HG02870 (cell line): Measurements from ENCODE around the gene SPTBN4.
"Not testable (repeated sequence)": the region's sequence is repeated elsewhere in the genome, so short reads cannot be mapped to it uniquely, and the experiment has no call there.

Source experiments
- ATAC-seq: cut with Tn5 transposase; IDR thresholded peaks from one replicate; pipeline ENCODE4 v1.9.1; 2021; ENCODE audit warnings: mild to moderate bottlenecking, moderate library complexity; ENCODE audit not compliant: unreplicated experiment

Gene SPTBN4

GRCh38 chr19:40528078-40528477 lies 61.3 kb downstream of the SPTBN4 start:
- ATAC-seq: no peak

DNA sequence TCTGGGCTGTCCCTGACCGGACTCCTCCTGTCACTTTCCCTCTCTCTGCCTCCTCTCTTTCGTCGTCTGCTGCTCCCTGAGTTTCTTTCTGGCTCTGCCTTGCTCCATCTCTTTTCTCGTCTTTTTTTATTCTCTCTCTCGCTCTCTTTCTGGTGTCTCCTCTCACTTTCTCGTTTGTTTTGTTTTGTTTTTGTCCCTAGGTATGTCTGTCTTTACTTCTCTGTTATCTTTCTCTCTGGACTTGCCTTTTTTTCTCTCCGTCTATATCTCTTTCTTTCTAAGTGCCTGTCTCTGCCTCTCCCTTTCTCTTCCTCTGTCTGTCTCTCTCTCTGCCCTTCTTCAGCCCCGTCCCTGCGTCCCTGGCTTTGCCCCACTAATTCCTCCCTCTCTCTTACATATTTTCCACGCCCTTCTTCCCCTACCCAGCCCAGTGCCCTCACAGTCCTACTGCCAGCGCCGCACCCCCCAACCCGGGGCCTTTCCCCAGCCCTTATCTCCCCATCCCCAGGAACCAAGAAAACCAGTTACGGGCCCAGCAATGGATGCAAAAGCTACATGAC lies 61.8 kb downstream of the SPTBN4 start:
- ATAC-seq: no peak

- no peak for ATAC-seq
Observed at GRCh38 chr19:40529093-40529954, 62.5 kb downstream of the SPTBN4 start.

DNA sequence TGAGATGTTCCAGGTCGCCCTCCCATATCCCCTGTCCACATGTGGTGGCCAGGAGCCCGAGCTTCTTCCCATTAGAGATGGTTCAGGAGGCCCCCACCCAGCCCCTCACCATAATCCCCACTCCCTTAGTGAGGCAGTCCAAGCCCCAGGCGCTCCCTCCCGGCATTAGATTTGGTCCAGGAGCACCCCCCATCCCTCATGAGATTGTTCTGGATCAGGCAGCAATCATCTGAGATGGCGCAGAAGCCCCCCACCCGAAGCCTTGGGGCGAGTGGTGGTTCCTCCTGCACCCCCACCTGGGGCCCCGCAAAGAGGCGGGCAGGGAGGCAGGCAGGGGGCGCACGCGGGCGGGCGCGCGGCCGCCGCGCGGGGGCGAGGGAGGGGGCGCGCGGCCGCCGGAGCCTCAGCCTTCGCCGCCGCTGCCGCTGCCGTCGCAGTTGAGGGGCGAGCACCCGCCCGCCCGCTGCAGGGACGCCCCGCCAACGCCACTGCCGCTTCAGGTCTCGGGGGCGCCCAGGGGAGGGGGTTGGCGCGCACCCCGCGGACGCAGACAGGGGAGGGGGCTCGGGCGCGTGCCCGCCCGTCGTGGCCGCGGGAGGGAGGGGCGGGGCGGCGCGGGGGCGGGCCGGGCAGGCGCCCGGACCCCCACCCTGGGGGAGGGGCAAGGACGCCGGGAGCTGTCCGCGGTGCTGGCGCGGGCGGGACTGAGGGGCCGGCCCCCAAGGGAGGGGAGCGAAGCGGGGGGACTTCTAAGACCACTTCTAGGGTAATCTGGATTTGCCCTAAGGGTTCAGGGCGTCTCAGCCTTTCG lies 63.5 kb downstream of the SPTBN4 start:
- ATAC-seq: no peak

DNA sequence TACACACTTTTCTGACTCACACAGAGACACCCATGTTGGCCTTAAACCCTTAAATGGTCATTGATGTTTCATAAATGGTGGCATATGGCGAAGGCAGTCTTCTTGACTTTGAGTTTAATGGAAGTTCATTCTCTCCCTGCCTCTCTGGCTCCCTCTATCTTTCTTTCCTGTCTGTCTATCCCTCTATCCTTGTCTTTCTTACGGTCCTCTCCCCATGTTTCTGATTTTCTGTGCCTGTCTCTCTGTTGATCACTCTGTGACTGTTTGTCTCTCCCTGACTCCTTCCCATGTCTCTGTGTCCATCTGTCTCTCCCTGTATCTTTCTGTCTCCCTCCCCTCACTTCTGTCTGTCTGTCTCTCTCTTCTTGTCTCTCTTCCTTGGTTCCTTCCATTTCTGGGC lies 66.7 kb downstream of the SPTBN4 start:
- ATAC-seq: no peak

- ATAC-seq: no peak
Observed at GRCh38 chr19:40534148-40534547, 67.3 kb downstream of the SPTBN4 start.

GRCh38 chr19:40539070-40539469 lies 72.3 kb downstream of the SPTBN4 start:
- ATAC-seq: no peak

DNA sequence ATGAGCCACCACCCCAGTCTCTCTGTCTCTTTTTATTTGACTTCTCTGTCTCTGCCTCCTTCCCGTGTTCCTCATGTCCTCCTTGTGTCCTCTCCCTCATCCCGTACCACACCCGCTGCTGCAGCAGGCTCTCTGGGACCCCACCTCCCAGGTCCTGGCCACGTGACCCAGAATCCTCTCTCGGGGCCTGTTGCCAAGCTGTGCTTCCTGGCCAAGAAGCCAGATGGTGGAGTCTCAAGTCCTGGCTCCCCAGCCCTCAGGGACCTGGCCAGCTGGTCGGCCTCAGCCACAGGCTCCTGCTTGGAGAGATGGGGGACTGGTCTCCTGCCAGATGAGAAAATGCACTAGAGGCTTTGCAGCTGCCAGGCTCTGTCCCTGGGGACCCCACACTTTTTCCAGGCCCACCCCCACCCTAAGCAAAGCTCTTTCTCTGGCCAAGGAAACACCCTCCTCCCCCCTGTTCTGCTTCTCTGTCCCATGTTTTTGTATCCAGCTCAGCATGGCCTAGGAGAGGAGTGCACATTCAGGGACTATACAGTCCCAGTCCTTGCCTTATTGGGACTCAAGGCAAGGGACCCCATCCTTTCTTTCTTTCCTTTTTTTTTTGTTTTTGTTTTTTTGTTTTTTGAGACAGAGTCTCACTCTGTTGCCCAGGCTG lies 75.5 kb downstream of the SPTBN4 start:
- no peak for ATAC-seq

- ATAC-seq: no peak
Observed at GRCh38 chr19:40543029-40543597, 76.3 kb downstream of the SPTBN4 start.

- ATAC-seq: not testable (repeated sequence)
Observed at GRCh38 chr19:40546153-40546841, 79.5 kb downstream of the SPTBN4 start.

DNA sequence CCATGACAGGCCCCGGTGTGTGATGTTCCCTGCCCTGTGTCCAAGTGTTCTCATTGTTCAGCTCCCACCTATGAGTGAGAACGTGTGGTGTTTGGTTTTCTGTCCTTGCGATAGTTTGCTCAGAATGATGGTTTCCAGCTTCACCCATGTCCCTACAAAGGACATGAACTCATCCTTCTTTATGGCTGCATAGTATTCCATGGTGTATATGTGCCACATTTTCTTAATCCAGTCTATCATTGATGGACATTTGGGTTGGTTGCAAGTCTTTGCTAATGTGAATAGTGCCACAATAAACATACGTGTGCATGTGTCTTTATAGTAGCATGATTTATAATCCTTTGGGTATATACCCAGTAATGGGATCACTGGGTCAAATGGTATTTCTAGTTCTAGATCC lies 80.4 kb downstream of the SPTBN4 start:
- not testable (repeated sequence) for ATAC-seq

DNA sequence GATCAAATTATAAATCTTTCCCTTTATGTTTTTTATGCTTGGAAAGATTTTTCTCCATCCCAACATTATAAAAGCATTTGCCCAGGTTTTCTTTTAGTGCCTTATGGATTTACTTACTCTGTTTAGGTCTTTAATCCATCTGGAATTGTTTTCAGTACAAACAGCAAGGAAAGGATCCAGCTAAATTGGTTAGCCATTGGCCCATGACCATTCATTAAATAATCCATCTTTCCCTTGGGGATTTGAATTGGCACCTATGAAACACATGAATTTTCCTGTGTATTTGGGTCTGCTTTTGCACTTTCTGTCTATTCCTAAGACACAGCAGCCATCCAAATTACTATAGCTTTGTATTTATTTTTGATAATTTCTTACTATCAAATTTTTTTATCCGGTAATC lies 81.0 kb downstream of the SPTBN4 start:
- no peak for ATAC-seq

- ATAC-seq: no peak
Observed at GRCh38 chr19:40549007-40549708, 82.4 kb downstream of the SPTBN4 start.

DNA sequence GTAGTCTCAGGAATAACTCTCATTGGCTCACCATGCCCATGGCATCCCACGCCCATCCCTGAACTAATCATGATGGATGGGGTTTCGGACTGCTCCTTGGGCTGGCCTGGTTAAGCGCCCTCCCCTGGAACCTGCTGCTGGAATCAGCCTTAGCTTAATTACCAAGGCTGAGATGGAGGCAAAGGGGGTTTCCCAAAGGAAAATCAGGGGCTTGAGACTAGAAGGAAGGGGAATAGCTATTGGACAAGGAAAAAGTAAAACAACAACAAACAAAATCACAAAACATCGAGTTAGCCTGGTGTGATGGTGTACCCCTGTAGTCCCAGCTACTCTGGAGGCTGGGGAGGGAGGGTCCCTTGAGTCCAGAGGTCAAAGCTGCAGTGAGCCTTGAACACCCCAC lies 84.2 kb downstream of the SPTBN4 start:
- no peak for ATAC-seq

- ATAC-seq: no peak
Observed at GRCh38 chr19:40552848-40553247, 86.0 kb downstream of the SPTBN4 start.

DNA sequence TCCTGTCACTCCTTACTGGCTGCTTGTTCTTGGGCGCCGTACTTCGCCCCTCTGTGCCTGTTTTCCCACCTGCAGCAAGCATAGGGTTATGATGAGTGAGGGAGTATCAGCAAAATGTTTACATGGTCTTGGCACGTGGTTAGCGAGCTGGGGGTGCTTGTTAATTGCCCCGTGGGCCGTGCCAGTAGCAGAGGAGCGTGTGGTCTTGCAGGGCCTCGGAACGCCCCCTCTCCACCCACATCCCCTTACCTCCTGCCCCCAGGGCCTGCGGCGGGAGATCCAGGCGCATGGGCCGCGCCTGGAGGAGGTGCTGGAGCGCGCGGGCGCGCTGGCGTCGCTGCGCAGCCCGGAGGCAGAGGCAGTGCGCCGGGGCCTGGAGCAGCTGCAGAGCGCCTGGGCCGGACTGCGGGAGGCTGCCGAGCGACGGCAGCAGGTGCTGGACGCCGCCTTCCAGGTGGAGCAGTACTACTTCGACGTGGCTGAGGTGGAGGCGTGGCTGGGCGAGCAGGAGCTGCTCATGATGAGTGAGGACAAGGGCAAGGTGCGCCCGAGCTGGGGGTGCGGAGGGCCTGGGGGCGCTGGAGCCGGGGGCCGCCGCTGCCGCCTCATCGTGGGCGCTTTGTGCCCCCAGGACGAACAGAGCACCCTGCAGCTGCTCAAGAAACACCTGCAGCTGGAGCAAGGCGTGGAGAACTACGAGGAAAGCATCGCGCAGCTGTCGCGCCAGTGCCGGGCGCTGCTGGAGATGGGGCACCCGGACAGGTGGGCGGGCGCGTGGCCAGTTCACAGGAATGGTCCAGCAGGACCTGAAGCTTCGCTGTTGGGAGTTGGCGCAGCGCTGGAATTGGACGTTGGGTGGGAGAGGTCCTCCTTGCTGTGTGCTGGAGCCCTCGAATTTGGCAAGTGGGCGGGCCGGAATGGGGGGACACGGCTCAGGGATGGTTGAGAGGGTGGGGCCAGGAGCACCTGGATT lies 87.4 kb downstream of the SPTBN4 start:
- no peak for ATAC-seq

GRCh38 chr19:40555978-40556689 lies 89.3 kb downstream of the SPTBN4 start:
- no peak for ATAC-seq
